Measurements from ENCODE around the gene OVCH1. TPM values are rescaled to one million over a fixed set of nuclear protein-coding genes. Genes with fewer than 3 reads are reported as not detected.
A peak's percentile ranks its signal among the peaks of the same experiment; 100 is the strongest.

OVCH1 gene
- total RNA-seq, 2 experiments from 2014 or later, result not detected

DNA sequence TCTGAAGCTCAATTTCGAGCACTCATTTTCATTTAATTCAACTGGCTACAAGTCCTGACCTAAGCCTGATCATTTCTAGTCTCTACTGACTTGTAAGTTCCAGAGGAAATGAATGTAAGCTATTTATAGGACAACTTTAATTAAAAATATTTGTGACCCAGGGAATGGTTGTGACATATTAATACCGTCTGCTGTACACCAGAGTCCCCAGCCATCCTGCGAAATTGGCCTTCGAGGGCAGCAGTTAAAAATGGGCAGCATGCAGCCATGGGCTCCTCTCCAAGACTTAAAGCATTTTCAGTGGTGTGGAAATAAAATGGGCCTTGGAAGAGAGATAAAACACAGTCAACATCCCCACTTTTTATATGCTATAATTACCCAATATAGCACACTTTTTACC lies 30.7 kb upstream of the OVCH1 start:
- ATAC-seq, result no peak
- CTCF ChIA-PET, result no interaction called here

DNA sequence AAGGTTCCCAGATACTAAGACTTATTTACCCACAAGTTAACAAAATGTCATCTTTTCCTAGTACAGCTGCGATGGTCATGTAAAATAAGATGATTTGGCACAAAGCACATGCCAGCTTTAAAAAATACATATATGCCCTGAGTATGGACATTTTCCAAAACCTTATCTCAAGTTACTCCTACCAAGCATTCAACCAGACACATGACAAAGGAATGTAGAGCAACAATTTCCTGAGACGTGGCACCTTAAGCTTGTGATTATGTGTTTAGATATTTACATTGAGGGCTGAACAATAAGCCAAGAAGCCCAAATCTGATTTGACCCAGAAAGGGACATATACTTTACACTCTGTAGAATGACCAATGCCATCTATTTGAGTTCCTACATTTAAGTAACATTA lies 24.5 kb upstream of the OVCH1 start:
- no peak for DNase-seq
- no peak overlapping the region for H3K27ac Mint-ChIP-seq
- no peak for ATAC-seq
- H3K9me3 Mint-ChIP-seq (ENCODE audit: insufficient read depth), result no peaks in the 10 kb centered on the region
- peaks cover 2% of the 10 kb centered on the region for H3K27me3 Mint-ChIP-seq (ENCODE audit: low read depth)
- H3K4me3 Mint-ChIP-seq, result no peak overlapping the region
- H3K4me1 Mint-ChIP-seq (ENCODE audit: low read depth), result no peaks in the 10 kb centered on the region
- ChIA-PET CTCF (interaction anchor here (0.7 to 1.6 kb wide), 2 partner anchors 15 to 1286 kb away, joined by 3 read pairs; no protein-coding TSS in a partner anchor), POLR2A (no interaction called here)
- no peaks in the 10 kb centered on the region for H3K36me3 Mint-ChIP-seq (ENCODE audit: low read depth)

More for the DNA sequence above, 30.7 kb upstream of the OVCH1 start:
- no peak for DNase-seq
- H3K27me3 Mint-ChIP-seq (ENCODE audit: low read depth), result peaks cover 8% of the 10 kb centered on the region
- POLR2A ChIA-PET, result no interaction called here
- H3K4me1 Mint-ChIP-seq (ENCODE audit: low read depth), result no peaks in the 10 kb centered on the region
- H3K4me3 Mint-ChIP-seq, result no peak overlapping the region
- no peaks in the 10 kb centered on the region for H3K36me3 Mint-ChIP-seq (ENCODE audit: low read depth)
- H3K27ac Mint-ChIP-seq, result no peak overlapping the region
- H3K9me3 Mint-ChIP-seq (ENCODE audit: insufficient read depth), result no peaks in the 10 kb centered on the region

DNA sequence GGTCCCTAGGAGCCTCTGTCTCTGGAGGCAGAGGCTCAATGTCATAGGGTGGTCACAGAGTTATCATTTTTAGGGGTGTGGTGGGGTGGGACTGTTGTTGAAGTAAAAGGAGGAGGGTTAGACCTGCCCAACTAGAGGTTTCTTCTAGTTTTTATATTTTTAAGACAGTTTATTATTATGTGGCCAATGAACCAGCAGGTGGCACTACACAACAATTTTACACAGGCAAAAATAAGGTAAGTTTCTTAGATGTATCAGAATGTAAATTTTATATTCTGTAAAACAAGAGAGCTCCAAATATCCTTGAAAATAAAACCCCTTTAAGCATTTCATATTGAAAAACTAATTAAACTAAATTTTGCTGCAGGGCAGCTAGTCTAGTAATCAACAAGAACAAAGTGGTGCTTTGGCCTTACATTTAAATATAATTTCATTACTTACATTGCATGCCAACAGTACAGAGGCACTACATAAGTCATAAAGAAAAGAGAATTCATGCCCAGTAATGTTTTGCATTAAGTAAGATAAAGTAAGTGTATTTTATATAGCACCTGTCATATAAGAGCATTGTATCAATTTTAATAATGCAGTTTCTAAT lies 22.2 kb upstream of the OVCH1 start:
- Mint-ChIP-seq H3K27ac (no peak overlapping the region), H3K36me3 (ENCODE audit: low read depth) (no peaks in the 10 kb centered on the region), H3K9me3 (ENCODE audit: insufficient read depth) (no peaks in the 10 kb centered on the region), H3K27me3 (ENCODE audit: low read depth) (peaks cover 10% of the 10 kb centered on the region), H3K4me1 (ENCODE audit: low read depth) (no peaks in the 10 kb centered on the region), H3K4me3 (no peak overlapping the region)
- peak; percentile 38 for DNase-seq
- POLR2A ChIA-PET, result no interaction called here
- no peak for ATAC-seq
- CTCF ChIA-PET, result interaction anchor here (0.7 to 1.6 kb wide), 10 partner anchors 10 to 1328 kb away, joined by 3 to 8 read pairs (median 3); no protein-coding TSS in a partner anchor

DNA sequence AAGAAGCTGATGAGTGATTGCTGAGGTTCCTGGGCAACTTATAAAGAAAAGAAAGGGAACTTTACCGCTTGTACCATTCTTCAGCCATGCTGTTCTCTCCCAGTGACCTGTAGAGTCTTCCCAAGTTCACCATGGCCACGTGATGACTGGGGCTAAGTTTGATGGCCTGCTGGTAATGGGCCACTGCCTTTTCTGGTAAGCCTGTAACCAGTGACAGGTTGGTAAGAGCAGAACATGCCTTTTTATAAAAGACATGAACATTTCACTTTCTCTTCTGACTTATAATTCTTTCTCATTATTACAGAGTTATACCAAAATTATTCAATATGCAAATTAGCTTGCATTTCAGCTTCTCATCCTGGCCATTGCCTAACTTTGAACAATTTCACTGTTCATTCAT lies 20.9 kb upstream of the OVCH1 start:
- ATAC-seq (no peak), DNase-seq (no peak)
- ChIA-PET CTCF (interaction anchor here (1.2 to 1.6 kb wide), 2 partner anchors 10 to 13 kb away, joined by 4 read pairs; no protein-coding TSS in a partner anchor), POLR2A (no interaction called here)
- Mint-ChIP-seq H3K36me3 (ENCODE audit: low read depth) (no peaks in the 10 kb centered on the region), H3K27me3 (ENCODE audit: low read depth) (peaks cover 13% of the 10 kb centered on the region), H3K4me1 (ENCODE audit: low read depth) (no peaks in the 10 kb centered on the region), H3K4me3 (no peak overlapping the region), H3K9me3 (ENCODE audit: insufficient read depth) (no peaks in the 10 kb centered on the region), H3K27ac (no peak overlapping the region)

DNA sequence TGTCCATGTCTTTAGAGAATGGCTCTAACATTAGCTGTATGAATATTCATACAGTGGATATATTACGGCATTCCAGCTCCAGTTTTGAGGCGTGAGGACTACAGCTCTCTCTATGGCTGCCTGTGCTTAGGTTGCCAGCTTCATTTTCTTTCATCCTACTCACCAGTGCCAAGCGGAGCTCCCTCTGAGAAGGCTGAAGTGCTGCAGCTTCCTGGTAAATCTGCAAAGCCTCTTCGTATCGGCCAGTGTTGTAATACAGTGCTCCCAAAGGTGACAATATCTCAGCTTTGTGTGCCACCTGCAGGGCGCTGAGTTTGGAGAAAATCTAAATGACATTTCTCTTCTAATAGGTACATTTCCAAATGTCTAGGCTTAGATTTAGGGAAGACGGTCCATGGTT lies 19.8 kb upstream of the OVCH1 start:
- no peaks in the 10 kb centered on the region for H3K4me1 Mint-ChIP-seq (ENCODE audit: low read depth)
- DNase-seq (no peak), ATAC-seq (no peak)
- CTCF ChIA-PET, result interaction anchor here (0.6 to 1.0 kb wide), 2 partner anchors 11 to 1291 kb away, joined by 3 read pairs; no protein-coding TSS in a partner anchor
- H3K27me3 Mint-ChIP-seq (ENCODE audit: low read depth), result peaks cover 13% of the 10 kb centered on the region
- H3K9me3 Mint-ChIP-seq (ENCODE audit: insufficient read depth), result no peaks in the 10 kb centered on the region
- no peak overlapping the region for H3K27ac Mint-ChIP-seq
- no peak overlapping the region for H3K4me3 Mint-ChIP-seq
- POLR2A ChIA-PET, result no interaction called here
- H3K36me3 Mint-ChIP-seq (ENCODE audit: low read depth), result no peaks in the 10 kb centered on the region

DNA sequence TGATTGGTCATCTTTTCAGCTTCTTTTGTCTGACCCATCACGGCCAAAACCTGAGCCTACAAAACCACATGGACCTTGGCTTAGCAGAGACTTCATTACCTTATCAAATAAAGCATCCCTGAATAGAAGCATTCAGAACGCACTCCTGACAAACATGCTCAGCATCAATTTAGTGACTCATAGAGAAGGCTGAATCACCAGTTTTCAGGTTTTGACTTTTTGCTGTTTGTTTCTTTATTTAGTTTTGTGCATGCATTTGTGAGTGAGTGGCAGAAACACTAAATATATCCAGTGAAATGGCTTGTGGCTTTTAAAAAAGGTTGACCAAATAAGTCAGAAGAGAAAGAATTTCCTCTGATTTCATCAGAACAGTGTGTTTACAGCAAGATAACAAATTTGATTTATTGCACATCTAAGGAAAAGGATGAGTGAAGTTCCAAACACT lies 19.0 kb upstream of the OVCH1 start:
- Mint-ChIP-seq H3K4me3 (no peak overlapping the region), H3K9me3 (ENCODE audit: insufficient read depth) (no peaks in the 10 kb centered on the region), H3K27me3 (ENCODE audit: low read depth) (peaks cover 13% of the 10 kb centered on the region), H3K27ac (no peak overlapping the region), H3K4me1 (ENCODE audit: low read depth) (no peaks in the 10 kb centered on the region), H3K36me3 (ENCODE audit: low read depth) (no peaks in the 10 kb centered on the region)
- POLR2A ChIA-PET, result no interaction called here
- ATAC-seq, result no peak
- no peak for DNase-seq
- CTCF ChIA-PET, result interaction anchor here (0.6 kb wide), 1 partner anchor 1292 kb away, joined by 3 read pairs; no protein-coding TSS in a partner anchor

DNA sequence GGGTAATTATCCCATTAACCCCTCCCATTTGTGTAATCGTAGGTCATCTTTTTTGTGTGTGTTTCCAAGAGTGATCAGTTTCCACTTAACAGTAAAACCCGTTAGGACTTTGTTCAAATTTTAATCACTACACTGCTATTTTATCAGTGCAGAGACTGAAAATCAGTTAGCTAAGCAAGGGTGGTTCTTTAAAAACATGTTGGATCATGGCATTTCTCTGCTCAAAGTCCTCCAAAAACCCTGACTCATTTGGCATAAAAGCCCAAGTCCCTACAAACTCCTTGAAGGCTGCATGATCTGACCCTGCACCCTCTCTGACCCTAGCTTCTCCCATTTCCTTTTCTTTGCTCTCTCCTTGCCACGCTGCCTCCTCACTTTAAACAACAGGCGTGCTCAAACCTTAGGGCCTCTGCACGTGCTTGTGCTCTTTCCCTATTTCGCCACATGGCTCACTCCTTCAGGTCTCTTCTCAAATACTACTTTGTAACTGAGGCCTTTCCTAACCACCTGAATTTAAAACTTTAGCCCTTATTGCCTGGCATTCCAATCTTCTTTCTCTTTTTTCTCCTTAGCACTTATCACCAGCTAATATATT lies 13.2 kb upstream of the OVCH1 start:
- POLR2A ChIA-PET, result no interaction called here
- no peaks in the 10 kb centered on the region for H3K9me3 Mint-ChIP-seq (ENCODE audit: insufficient read depth)
- no peak for DNase-seq
- no peaks in the 10 kb centered on the region for H3K4me1 Mint-ChIP-seq (ENCODE audit: low read depth)
- CTCF ChIA-PET, result interaction anchor here (1.2 kb wide), 1 partner anchor 9 kb away, joined by 3 read pairs; no protein-coding TSS in a partner anchor
- ATAC-seq, result no peak
- peaks cover 11% of the 10 kb centered on the region for H3K27me3 Mint-ChIP-seq (ENCODE audit: low read depth)
- no peaks in the 10 kb centered on the region for H3K36me3 Mint-ChIP-seq (ENCODE audit: low read depth)
- no peak overlapping the region for H3K27ac Mint-ChIP-seq
- H3K4me3 Mint-ChIP-seq, result no peak overlapping the region

DNA sequence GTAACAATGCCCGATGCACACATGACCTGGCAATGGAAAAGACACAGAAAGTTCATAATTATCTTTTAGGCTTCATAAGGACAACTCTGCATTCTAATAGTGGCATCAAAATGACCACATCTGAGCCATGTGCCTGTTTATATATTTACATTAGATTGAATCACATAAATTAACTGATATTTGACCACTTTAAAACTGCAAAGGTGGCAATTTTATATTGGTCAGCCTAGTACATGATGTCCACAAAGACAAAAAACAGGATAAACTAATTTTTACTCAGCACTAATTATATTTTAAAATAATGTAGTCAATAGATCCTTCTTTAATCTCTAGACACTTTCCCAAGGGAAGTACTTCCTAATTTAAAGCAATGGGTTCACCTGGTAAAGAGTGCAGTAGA lies 12.0 kb upstream of the OVCH1 start:
- H3K4me3 Mint-ChIP-seq, result no peak overlapping the region
- ChIA-PET POLR2A (no interaction called here), CTCF (no interaction called here)
- H3K9me3 Mint-ChIP-seq (ENCODE audit: insufficient read depth), result no peaks in the 10 kb centered on the region
- H3K36me3 Mint-ChIP-seq (ENCODE audit: low read depth), result no peaks in the 10 kb centered on the region
- no peak overlapping the region for H3K27ac Mint-ChIP-seq
- no peaks in the 10 kb centered on the region for H3K4me1 Mint-ChIP-seq (ENCODE audit: low read depth)
- ATAC-seq, result no peak
- no peak for DNase-seq
- H3K27me3 Mint-ChIP-seq (ENCODE audit: low read depth), result peaks cover 5% of the 10 kb centered on the region

DNA sequence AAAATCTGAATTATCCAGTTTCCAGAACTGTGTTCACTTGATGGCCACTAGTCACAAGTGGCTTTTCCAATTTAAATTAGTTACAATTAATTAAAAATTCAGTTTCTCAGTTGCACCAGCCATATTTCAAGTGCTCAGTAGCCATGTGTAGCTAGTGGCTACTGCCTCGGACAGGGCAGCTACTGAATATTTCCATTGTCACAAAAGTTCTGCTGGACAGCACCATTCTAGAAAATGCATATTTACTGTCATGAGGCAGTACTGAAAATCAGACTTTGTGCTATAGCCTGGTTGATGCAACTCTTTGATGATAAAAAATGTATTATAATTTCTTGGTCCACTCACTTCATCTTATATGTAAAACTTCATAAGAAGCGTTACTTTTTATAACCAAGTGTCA lies 11.5 kb upstream of the OVCH1 start:
- ChIA-PET CTCF (no interaction called here), POLR2A (no interaction called here)
- Mint-ChIP-seq H3K4me3 (no peak overlapping the region), H3K4me1 (ENCODE audit: low read depth) (no peaks in the 10 kb centered on the region), H3K9me3 (ENCODE audit: insufficient read depth) (no peaks in the 10 kb centered on the region), H3K27me3 (ENCODE audit: low read depth) (peaks cover 5% of the 10 kb centered on the region), H3K27ac (no peak overlapping the region), H3K36me3 (ENCODE audit: low read depth) (no peaks in the 10 kb centered on the region)
- ATAC-seq, result no peak
- DNase-seq, result no peak

DNA sequence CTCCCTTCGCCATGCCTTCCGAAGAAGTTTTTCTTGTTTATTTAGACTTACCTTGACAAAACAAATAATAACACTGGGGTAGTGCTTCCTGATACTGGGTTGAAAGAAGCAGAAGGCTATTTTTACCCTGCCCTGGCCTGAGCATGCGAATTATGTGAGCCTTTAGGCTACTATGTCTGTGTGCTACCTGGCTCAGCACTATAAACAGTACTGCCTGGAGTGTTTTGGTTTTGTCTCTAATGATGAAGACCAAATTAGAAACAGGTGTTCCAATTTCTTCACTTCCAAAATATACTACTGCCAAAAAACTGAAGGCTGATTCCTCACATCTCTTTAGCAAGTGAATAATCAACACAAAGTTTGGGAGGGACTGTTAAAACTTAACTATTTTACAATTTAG lies 7.6 kb upstream of the OVCH1 start:
- no peaks in the 10 kb centered on the region for H3K4me1 Mint-ChIP-seq (ENCODE audit: low read depth)
- no peak for ATAC-seq

DNA sequence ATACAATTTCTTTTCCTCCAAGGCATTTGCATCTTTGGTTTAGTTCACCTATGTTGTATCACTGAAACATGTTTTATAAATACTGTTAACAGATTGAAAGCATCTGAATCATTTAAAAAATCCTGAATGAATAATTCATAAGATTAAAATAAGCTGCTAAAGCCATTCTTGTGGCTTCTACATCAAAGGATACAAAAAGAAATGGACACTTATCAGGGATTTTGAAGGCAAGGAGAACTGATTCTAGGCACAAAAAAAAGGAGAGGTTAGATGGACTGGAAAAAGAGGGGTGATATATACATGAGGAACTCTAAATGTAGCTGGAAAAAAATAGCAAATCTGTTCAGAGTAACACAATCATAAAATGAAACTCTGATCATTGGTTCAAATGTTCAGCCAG lies 5.8 kb upstream of the OVCH1 start:
- POLR2A ChIA-PET, result no interaction called here
- H3K27ac Mint-ChIP-seq, result no peak overlapping the region
- no peaks in the 10 kb centered on the region for H3K36me3 Mint-ChIP-seq (ENCODE audit: low read depth)
- peaks cover 4% of the 10 kb centered on the region for H3K27me3 Mint-ChIP-seq (ENCODE audit: low read depth)
- H3K4me1 Mint-ChIP-seq (ENCODE audit: low read depth), result no peaks in the 10 kb centered on the region
- H3K4me3 Mint-ChIP-seq, result no peak overlapping the region
- ATAC-seq (no peak), DNase-seq (no peak)
- no peaks in the 10 kb centered on the region for H3K9me3 Mint-ChIP-seq (ENCODE audit: insufficient read depth)
- CTCF ChIA-PET, result no interaction called here

More for the DNA sequence above, 7.6 kb upstream of the OVCH1 start:
- DNase-seq, result no peak
- H3K4me3 Mint-ChIP-seq, result no peak overlapping the region
- no peaks in the 10 kb centered on the region for H3K9me3 Mint-ChIP-seq (ENCODE audit: insufficient read depth)
- no peaks in the 10 kb centered on the region for H3K36me3 Mint-ChIP-seq (ENCODE audit: low read depth)
- ChIA-PET CTCF (no interaction called here), POLR2A (no interaction called here)
- no peak overlapping the region for H3K27ac Mint-ChIP-seq
- peaks cover 4% of the 10 kb centered on the region for H3K27me3 Mint-ChIP-seq (ENCODE audit: low read depth)

DNA sequence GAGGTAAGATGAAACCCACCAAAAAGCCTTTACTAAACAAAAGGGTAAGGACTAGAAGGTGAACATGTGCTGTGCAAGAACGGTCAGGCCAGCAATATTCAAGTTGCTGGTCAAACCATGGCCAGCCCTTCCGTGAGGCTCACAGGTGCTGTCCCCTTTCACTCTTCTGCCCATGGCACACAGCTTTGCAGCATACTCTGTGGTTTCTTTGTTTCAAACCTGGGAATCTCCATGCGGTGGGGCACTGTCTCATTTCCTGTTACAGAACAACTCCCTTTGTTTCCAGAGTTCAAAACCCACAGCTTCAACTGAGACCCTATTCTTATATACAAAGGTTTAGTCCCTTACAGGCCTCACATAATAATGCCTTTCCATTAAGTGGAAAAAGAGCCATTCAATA lies 1.7 kb upstream of the OVCH1 start:
- DNase-seq, result no peak
- no peaks in the 10 kb centered on the region for H3K9me3 Mint-ChIP-seq (ENCODE audit: insufficient read depth)
- no peaks in the 10 kb centered on the region for H3K36me3 Mint-ChIP-seq (ENCODE audit: low read depth)
- no peaks in the 10 kb centered on the region for H3K4me1 Mint-ChIP-seq (ENCODE audit: low read depth)
- no peak overlapping the region for H3K27ac Mint-ChIP-seq
- H3K27me3 Mint-ChIP-seq (ENCODE audit: low read depth), result peaks cover 2% of the 10 kb centered on the region
- POLR2A ChIA-PET, result no interaction called here
- no peak for ATAC-seq
- CTCF ChIA-PET, result interaction anchor here (1.2 kb wide), 1 partner anchor 21 kb away, joined by 3 read pairs; no protein-coding TSS in a partner anchor
- H3K4me3 Mint-ChIP-seq, result no peak overlapping the region
